GM18520 (cell line): Measurements from ENCODE around the gene MAMDC2.
"Not testable (repeated sequence)": the region's sequence is repeated elsewhere in the genome, so short reads cannot be mapped to it uniquely, and the experiment has no call there.

Experiments
- ATAC-seq: cut with Tn5 transposase; IDR thresholded peaks from one replicate; pipeline ENCODE4 v1.9.1; 2021; ENCODE audit not compliant: unreplicated experiment

MAMDC2 gene

DNA sequence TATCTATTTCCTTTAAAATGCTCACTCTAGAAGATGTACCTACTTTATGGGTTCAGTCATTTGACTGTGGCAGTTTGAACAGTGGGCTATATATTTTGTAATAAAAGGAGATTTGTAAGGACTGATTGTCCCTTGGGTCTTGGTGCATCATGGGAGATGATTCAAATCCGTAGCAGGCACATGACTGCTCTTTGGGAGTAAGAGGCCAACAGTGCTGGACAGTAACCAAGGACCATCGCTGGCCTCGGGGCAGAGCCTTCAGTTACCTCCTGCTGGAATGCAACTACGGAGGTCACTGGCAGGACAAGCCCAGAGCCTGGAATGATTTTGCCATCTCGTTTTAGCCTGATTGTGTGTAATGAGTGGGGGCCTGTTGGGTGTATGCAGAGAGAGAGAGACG is 7.0 kb upstream of the MAMDC2 start:
- ATAC-seq: no peak

DNA sequence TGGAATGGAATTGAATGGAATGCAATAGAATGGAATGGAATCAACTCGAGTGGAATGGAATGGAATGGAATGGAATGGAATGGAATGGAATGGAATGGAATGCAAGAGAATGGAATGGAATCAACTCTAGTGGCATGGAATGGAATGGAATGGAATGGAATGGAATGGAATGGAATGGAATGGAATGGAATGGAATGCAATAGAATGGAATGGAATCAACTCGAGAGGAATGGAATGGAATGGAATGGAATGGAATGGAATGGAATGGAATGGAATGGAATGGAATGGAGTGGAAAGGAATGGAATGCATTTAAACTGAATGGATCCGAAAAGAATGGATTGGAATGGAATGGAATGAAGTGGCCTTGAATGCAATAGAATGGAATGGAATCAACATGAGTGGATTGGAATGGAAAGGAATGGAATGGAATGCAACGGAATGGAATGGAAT is 5.5 kb upstream of the MAMDC2 start:
- ATAC-seq: not testable (repeated sequence)

DNA sequence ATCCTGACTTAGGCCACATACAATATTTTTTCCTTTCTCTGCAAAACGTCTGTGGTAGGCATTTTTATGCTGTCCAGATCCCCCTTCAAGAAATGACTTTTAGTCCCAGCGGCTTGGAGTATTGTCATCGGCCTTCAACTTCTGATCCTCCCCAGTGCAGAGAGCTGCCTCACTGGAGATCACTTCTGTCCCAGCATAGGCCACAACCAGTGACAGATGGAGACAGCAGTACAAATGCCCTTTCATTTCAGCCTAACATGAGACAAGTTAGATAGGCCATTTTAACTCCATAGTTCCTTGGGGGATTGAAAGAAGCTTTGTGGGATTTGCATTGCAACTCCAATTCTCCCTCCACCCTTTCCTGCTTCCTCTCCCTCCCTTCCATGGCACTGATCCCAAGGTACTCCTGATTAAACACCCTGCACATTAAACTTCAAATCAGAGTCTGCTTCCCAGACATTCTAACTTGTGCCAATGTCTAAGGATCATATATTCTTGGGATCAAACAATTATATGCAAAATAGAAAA is 3.2 kb upstream of the MAMDC2 start:
- no peak for ATAC-seq

DNA sequence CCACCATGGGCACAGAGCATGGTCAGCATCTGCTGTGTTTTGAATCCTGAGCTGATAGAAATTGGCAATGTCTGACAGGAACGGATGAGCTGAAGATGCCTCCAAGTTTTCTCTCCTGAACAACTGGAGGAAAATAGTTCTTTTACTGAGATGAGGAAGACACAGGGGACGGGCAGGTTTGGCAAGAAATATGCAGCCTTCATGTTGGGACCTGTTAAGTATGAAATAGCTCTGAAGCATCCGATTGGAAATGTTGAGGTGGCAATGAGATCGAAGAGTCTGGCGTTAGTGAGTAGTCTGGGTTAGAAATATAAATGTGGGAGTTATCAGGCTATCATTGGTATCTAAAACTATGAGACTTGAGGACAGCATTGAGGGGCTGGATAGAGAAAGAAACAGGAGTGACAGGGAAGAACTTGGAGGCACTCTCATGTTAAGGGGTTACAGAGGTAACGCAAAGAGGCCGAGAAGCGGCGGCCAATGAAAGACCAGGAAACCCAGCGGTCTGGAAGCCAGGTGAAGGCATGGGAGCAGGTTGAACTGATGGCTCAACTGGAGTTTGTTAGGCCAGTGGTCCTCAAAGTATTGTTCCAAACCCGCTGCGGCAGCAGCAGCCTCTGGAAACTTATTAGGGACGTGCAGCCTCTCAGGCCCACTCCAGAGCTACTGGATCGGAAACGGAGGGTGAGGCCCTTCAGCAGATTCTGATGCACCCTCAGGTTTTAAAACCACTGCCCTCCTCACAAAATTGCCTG is 1.0 kb upstream of the MAMDC2 start:
- no peak for ATAC-seq

DNA sequence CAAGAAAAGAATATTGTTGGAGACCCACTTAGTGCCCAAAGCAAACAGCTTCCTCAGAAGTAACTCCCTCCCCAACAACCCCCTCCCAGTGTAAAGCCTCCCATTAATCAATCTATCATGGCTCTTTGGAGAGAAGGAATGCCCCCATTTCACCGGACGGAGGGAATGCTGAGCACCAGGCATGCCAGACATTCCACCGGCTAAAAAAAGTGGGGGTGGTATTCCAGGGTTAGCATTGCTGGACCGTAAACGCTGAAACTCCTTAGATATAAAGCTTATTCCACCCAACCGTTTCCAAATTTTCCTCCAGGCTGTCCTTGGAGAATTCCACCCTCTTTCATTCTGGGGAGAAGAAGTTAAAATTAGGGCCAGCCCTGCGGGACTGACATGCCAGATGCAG is 363 bp upstream of the MAMDC2 start:
- ATAC-seq: no peak

DNA sequence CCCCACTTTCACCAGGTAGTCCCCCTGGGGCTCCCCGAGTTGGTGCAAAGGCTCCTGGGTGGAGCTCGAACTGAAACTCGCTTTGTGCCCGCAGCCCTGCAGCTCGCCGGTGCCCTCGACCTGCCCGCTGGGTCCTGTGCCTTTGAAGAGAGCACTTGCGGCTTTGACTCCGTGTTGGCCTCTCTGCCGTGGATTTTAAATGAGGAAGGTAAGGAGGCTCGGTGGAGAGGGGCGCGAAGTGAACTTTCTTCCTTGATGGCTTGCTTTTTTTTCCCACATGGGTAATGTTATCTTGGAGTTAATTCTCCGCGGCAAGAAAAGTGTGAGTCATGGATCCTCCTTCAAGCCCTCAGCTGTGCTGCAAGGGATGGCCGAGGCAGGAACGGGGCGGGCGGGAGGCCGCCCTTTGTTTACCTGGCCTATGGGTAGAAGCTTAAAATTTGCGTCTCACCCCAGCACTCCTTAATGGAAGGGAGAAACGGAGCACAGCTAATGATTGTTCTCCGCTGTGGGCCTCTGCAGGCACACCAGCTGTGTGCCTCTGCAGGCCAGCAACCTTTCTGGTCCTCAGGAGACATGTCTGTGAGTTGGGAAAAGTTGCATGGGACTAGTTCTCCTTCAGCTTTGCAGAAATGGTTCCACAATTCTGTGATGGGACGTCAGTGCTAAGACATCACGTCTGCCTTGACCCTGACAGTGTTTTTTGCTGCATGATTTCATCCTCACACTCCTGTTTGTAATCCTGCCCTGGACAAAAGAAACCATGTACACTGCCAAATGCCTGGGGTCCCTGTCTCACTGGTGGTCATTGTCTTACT is 1.1 kb downstream of the MAMDC2 start:
- ATAC-seq: no peak

DNA sequence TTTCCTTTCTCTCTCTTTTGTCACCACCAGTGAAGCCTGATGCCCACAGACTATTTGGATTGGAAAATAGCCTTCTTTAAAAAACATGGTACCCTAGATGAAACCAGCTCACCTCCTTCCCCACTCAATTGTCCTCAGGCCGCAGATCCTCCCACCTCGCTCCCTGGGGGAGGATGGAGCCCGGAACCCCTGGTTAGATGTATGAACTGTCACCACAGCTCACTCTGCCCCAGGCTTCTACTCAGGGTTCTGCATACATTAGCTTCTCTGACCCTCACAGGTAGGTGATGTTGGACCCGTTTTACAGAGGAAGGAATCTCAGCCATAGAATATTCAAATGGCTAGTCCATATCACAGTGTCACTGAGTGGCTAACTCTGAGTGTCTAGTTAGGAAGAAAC is 1.8 kb downstream of the MAMDC2 start:
- ATAC-seq: no peak

DNA sequence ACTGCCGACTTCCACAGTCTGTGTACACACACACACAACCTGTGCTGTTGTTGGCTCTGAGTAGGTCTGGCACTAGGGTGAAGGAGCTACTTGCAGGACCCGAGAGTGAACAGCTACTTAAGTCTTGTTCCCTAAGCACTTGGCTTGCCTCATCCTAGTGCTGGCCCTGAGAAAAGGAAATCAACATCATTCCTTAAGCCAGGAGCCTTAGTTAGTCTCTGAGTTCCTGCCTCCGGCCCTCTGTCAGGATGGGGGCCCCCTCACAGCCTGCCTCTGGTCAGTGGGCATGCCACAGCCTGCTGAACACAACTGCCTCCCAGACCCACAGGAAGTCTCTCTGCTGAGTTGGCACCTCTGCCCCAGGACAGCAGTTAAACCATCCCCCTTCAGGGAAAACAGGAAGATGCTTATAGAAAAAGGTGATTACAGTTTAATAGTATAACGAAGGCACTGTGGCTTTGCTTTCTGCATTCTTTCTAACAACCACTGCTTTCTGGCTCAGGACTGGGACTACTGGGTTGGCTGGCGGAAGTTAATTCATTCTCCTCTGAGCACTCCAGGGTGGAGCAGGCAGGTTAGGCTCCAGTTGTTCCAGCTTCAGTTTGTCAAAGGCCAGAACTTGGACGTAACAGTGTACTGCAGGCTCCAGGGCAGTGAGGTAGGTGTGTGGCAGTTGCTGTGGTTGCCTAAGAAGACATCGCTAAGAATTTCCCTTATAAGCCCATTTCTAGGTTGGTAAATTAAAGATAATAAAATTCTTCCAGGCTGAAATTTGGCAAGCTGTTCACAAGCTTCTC is 2.8 kb downstream of the MAMDC2 start:
- ATAC-seq: no peak

DNA sequence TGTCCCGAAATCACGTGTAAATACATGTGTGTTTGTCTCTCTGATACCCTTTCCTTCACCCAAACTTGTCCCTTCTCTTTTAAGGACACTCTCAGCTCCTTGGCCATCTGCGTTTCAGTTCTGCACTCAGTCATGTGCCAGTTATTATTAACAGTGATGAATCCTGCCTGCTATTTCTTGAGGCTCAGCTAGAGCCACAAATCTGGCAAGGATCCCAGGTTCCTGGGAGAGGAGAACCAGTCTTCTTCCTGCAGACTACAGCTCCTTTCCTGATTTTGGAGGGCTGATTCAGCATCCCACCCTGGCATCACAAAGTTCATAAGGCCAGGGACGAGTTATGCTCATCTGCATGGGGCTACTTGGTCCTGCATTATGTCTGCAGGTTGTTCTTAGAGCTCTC is 5.6 kb downstream of the MAMDC2 start:
- ATAC-seq: no peak

DNA sequence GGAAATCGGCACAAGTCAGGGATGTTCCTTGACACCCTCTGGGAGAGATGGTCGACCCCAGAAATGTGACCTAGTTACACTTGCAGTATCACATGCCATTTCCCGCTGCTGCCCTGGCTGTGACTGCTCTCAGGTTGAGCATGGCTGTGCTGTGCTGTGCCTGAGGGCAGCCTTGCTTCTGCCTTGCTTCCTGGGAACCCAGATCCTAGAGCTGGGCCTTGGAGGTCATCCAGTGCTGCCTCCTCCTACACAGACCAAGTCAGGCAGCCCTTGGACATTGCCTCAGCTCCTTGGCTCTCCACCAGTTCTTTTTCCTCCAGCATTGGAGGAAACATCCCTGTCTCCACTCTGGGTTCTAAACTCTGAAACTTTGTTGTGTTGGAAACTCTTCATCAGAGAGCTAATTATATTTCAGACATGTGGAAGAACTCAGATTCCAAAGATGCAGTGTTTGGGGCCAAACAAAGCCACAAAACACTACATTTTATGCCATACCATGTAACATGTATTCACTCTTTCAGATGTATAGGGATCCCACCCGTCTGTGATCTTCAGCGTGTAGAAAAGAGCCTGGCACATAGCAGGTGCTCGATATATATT is 6.1 kb downstream of the MAMDC2 start:
- no peak for ATAC-seq

DNA sequence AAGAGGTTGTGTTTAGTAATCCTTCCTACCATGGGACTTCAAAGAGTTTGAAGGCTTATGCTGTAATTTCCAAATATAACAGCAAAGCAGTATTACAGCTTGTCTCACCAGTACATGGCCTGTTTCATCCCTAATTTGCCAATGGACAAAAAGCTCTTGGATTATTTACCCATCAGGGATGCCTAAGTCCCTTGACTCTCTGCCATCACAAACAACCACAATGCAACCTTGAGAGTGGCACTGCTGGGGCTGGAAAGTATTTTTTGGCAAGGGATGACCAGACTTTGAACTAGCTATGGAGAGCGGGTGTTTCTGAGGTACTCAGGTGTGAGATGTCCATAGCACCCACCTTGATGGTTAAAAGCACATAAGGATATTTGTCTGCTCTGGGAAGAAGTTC is 9.1 kb downstream of the MAMDC2 start:
- no peak for ATAC-seq

DNA sequence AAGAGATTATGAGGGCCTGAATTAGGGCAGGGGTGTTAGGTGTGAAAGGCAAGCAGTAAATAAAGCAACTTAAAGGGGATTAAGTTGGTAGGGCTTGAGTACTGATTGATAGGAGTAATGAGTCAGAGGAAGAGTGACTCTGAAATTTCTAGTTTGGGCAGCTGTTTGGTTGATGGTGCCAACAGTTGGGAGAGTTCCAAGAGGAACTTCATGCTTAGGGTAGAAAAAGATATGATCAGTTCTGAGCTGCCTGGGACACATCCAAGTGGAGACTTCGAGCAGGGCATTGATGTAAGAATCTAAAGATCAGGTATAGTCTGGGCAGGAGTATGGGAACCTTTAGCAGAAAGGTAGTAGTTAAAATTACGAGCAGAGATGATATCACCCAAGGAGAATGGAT is 10.2 kb downstream of the MAMDC2 start:
- ATAC-seq: no peak

DNA sequence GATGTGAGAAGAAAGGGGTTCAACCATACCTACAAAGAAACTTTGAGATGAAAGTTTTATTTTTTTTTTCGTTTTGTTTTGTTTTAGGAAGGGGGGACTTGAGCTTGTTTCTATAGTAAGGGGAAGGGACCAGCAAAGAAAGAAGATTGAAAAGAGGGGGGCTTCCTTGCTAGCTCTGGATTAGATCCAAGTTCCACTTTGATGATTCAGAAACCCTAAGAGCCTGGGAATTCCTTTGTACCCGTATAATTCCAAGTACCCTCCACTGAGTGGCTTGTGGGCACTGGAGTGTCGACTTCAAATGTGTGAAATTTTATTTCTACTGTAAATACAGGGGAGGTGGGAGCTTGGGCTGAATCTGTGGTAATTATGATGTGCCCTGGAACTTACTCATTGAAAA is 10.9 kb downstream of the MAMDC2 start:
- no peak for ATAC-seq

DNA sequence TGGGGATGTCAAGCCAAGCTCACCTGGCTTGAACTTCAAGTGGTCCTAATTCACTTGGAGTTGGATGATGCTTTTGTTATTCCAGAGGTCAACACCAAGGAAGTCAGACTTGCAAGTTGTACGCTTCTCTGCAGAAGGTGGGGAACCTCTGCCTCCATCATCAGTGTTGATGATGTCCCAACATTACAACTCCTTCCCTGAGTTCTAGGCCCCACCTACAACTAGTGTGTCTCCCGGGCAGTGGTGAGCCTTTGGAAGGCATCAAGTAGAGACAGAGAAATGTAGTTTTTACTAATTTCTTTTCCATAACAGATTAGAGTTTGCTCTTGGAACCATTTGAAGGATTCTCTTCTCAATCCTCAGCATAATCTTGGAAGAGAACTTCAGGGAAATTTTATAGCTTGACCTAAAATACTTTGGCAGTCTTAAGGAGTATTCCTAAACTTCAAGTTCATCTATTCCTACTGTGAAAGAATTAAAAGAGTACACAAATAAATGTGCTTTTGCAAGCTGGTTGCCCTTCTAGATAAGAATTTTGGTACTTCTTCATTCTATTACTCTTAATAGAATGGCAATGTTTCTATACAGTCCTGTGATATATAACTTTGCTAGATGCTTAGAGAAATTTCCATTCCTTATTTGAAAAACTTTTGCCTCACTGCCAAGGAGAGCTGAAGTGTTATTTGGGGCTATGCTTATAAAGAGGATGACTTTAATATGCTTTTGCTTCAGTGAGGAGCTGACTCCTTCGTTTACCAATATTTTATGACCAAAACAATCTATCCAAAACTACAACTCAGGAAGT is 12.0 kb downstream of the MAMDC2 start:
- no peak for ATAC-seq

DNA sequence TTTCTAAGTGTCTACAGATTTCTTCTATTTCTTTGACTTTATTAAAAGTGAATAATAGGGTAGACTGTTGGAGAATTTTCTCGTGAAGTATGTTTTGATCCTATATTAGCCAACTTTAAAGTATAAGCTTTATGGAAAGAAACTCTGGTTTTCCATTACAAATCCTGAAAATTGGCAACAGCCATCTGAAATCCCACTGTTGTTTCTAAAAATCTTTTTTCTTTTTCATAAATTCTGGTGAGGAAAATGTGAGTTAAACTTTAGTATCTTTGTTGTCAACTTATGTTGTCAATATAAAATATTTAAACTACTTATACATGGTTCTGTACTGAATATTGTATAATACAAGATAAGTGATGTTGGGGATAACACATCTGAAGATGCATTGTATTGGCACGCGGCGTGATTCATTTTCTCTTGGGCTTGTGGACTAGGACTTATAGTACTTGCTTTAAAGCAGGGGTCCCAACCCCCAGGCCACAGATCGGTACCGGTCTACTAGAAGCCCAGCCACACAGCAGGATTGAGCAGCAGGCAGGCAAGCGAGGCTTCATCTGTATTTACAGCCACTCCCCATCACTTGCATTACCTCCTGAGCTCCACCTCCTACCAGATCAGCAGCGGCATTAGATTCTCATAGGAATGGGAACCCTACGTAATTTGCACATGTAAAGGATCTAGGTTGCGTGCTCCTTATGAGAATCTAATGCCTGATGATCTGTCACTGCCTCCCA is 12.7 kb downstream of the MAMDC2 start:
- no peak for ATAC-seq

DNA sequence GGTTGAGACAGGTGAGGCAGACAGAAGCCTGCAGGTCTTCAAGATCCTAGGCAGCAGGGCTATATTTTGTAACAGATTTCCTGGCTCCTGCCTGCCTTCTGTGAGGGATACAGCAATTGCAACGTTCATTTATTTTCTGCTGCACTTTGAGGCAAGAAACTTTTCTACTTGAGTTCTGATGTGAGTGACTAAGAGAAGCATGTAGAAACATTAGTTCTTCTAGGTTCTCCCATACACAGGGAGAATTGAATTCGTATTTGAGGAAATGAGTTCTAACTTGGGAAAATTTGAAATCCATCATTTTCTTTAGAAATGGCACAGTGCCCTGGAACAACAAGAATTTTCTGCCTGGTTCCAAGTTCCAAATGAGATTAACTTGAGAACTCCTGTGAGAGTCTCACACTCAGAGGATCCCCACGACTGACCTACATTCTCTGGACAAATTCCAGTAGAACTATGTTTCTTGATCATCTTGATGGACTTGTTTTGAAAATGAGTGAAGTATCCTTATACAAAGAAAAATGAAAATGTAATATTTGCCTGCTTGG is 15.0 kb downstream of the MAMDC2 start:
- no peak for ATAC-seq

DNA sequence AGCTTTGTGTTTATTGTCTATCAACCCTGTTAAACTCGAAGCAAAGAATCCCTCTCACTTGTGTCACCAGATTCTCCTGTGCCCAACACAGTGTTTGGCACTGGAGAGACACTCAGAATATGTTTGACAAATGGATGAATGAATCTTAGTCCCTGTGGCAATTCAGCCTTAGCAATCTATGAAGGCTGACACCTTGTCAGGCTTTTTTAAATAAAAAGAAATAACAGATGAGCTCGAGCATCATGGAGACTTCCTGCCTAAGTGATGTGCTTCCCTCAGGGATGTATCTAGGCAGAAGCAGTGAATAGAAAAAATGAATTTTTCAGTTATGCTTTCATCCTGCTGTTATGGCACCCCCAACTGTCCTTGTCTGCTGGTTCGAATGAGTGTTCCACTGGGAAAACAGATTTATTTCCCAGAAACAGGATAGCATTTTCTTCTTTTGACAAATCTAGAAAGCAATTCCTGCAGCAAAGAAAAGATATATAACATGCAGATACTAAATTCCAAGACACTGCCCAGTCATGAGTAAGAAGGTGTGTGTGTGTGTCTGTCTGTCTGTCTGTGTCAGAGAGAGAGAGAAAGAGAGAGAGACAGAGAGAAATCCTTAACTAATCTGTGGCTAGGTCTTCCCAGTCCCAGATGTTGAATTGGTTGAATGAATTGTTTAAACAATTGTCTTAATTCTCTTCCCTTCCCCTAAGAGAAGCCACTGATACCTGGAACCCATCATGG is 16.7 kb downstream of the MAMDC2 start:
- no peak for ATAC-seq

DNA sequence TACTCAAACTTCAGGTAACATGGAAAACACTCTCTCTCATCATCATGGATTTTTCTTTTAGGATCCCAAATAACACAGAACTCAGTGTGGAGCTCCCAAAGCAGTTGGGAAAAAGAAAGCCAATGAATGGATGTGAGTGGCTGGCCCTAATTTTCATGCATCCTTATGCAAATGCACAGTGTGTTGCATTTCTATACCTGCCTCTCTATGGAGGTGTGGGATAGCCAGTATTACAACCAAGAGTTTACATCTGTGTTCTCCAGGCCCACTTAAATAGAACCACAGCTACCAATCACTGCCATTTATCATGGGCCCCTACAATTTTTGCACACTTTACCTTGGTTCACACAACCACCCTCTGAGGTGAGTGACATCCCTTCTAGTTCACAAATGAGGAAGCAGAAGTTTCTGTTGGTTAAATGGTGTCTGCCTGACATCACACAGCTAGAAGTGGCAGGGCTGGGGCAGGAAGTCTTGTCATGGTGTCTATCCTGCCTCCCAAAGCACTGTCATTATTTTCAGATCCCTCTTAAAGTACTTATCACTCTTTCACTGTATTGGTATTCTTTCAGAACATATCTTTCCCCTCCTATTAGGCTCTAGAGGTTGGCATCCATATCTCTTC is 17.3 kb downstream of the MAMDC2 start:
- peak; percentile 85 for ATAC-seq
